Measurements from ENCODE around the gene ADRA2C.

- TF ChIP-seq CTCF (IDR thresholded peaks at IDR 0.05; ENCODE audit: borderline replicate concordance, extremely low read depth, low read length, poor library complexity, severe bottlenecking), result no peak
- TF ChIP-seq EZH2 (IDR thresholded peaks at IDR 0.05; ENCODE audit: borderline replicate concordance, low read depth, low read length, severe bottlenecking), result no peak
Measured at GRCh38 chr4:3781193-3781886, 15.2 kb downstream of the ADRA2C start.
